Uterus (tissue), 2 donors: ENCODE measurements around the gene B3GLCT.

ENCODE experiments used
- POLR2A ChIP-seq, 2 donors: fragments of 450-650 bp; IDR thresholded peaks; one replicate each; pipeline ENCODE4 v1.6.1; 2016; ENCODE audit warnings: antibody characterized with exemption in 2 of 2, mild to moderate bottlenecking in 1 of 2, moderate library complexity in 1 of 2
- TF ChIP-seq, protein P1 (sequence below), 4 experiments: fragments of 200-600 bp in 2 of 4; fragments of 450-650 bp in 2 of 4; sonication (generic) in 2 of 4; IDR thresholded peaks; one replicate each; pipeline ENCODE4 v1.5.1; 2016 to 2019; ENCODE audit warnings: antibody characterized with exemption in 4 of 4, mild to moderate bottlenecking in 2 of 4, moderate library complexity in 1 of 4

DNA sequence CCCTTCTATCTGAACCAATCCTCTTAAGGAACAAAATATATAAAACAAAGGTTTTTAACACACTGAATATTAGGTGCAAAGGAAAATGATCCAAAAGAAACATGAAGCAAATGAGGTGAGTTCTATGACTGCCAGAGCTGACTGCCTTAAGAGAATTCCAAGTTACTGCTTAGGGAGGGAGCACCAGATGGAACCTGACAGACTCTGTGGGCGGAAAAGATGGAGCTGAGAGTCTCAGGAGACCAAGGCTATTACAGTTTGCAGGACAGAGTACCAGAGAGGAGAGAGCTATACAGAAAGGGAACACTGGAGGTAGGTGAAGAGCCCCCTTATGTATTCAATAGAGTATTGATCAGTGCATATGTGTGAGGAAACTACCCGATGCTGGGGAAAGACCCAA is 87.2 kb downstream of the B3GLCT start:
- TF ChIP-seq, protein P1, sequence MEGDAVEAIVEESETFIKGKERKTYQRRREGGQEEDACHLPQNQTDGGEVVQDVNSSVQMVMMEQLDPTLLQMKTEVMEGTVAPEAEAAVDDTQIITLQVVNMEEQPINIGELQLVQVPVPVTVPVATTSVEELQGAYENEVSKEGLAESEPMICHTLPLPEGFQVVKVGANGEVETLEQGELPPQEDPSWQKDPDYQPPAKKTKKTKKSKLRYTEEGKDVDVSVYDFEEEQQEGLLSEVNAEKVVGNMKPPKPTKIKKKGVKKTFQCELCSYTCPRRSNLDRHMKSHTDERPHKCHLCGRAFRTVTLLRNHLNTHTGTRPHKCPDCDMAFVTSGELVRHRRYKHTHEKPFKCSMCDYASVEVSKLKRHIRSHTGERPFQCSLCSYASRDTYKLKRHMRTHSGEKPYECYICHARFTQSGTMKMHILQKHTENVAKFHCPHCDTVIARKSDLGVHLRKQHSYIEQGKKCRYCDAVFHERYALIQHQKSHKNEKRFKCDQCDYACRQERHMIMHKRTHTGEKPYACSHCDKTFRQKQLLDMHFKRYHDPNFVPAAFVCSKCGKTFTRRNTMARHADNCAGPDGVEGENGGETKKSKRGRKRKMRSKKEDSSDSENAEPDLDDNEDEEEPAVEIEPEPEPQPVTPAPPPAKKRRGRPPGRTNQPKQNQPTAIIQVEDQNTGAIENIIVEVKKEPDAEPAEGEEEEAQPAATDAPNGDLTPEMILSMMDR (IDR thresholded peaks at IDR 0.05), result no peak
- TF ChIP-seq POLR2A (IDR thresholded peaks at IDR 0.05), result no peak
